SK-N-SH (cell line): ENCODE measurements around the gene COL25A1. TPM values are rescaled to one million over a fixed set of nuclear protein-coding genes. Genes with fewer than 3 reads are reported as not detected.

Experiments
- CTCF ChIA-PET: fragments of 300-600, 350-600 bp; formaldehyde crosslinking; extraction: SDS; loops from one replicate; lab custom pipeline; 2021; lab: Yijun Ruan, JAX
- POLR2A ChIA-PET: fragments of 350-600 bp; sonication (Branson Sonifier 250); formaldehyde crosslinking; extraction: SDS; loops from one replicate; lab custom pipeline; 2020; ENCODE audit warnings: antibody characterized with exemption, inconsistent platforms; lab: Yijun Ruan, JAX
- DNase-seq: peaks from one replicate; pipeline ENCODE4 v3.0.0; 2012
- H2AFZ ChIP-seq: fragments of 200-600 bp; sonication (generic); 2 replicates; pipeline ENCODE4 v1.8.1; 2016; ENCODE audit warnings: antibody characterized with exemption, mild to moderate bottlenecking, low read depth
- H3F3A ChIP-seq: fragments of 200-600 bp; sonication (generic); replicated peaks from 2 replicates; pipeline ENCODE3; 2016; ENCODE audit warnings: antibody characterized with exemption, mild to moderate bottlenecking; ENCODE audit not compliant: insufficient read depth
- H3K27ac ChIP-seq, 2 experiments: fragments of 200-500 bp in 1 of 2; fragments of 200-600 bp in 1 of 2; sonication (Bioruptor generic) in 1 of 2; sonication (generic), shearing (Covaris generic) in 1 of 2; 2 replicates each; pipeline versions ENCODE4 v1.5.1 to v1.6.1; 2014 to 2016; ENCODE audit warnings: low read depth in 2 of 2, inconsistent platforms in 1 of 2, low read length in 1 of 2, mild to moderate bottlenecking in 1 of 2, mixed read lengths in 1 of 2
- H3K27me3 ChIP-seq: fragments of 200-600 bp; sonication (generic), shearing (Covaris generic); 2 replicates; pipeline ENCODE4 v1.6.1; 2016; ENCODE audit warnings: mixed run types; ENCODE audit not compliant: insufficient read depth
- H3K36me3 ChIP-seq, 2 experiments: fragments of 200-500 bp in 1 of 2; fragments of 200-600 bp in 1 of 2; sonication (Bioruptor generic) in 1 of 2; sonication (generic) in 1 of 2; replicated peaks in 1 of 2; 2 replicates each; pipeline versions ENCODE3 to v1.5.1; 2014 to 2016; ENCODE audit warnings: low read length in 1 of 2, mild to moderate bottlenecking in 1 of 2; ENCODE audit not compliant: insufficient read depth in 2 of 2, control insufficient read depth in 1 of 2
- H3K4me1 ChIP-seq, 2 experiments: fragments of 200-500 bp in 1 of 2; fragments of 200-600 bp in 1 of 2; sonication (Bioruptor generic) in 1 of 2; sonication (generic), shearing (Covaris generic) in 1 of 2; 2 replicates each; pipeline versions ENCODE4 v1.5.1 to v1.6.1; 2014 to 2016; ENCODE audit warnings: low read depth in 1 of 2, low read length in 1 of 2, mixed run types in 1 of 2; ENCODE audit not compliant: insufficient read depth in 2 of 2, control insufficient read depth in 1 of 2
- H3K4me2 ChIP-seq: fragments of 200-600 bp; sonication (generic), shearing (Covaris generic); 2 replicates; pipeline ENCODE4 v1.6.1; 2017; ENCODE audit warnings: mixed run types
- H3K4me3 ChIP-seq, 2 experiments: fragments of 200-500 bp in 1 of 2; fragments of 200-600 bp in 1 of 2; sonication (Bioruptor generic) in 1 of 2; sonication (generic), shearing (Covaris generic) in 1 of 2; 2 replicates each; pipeline versions ENCODE4 v1.5.1 to v1.8.1; 2014 to 2016; ENCODE audit warnings: low read depth in 2 of 2, inconsistent platforms in 1 of 2, low read length in 1 of 2, mild to moderate bottlenecking in 1 of 2, mixed read lengths in 1 of 2, moderate library complexity in 1 of 2
- H3K79me2 ChIP-seq: fragments of 200-600 bp; sonication (generic); 2 replicates; pipeline ENCODE4 v1.8.1; 2017; ENCODE audit warnings: mild to moderate bottlenecking; ENCODE audit not compliant: insufficient read depth
- H3K9ac ChIP-seq: fragments of 200-600 bp; sonication (generic); 2 replicates; pipeline ENCODE4 v1.6.1; 2017; ENCODE audit warnings: mixed run types
- H3K9me2 ChIP-seq: fragments of 200-600 bp; sonication (generic); 2 replicates; pipeline ENCODE4 v1.6.1; 2017; ENCODE audit warnings: mixed run types
- H3K9me3 ChIP-seq: fragments of 200-600 bp; sonication (generic); 2 replicates; pipeline ENCODE4 v1.6.1; 2017; ENCODE audit warnings: mixed run types, mild to moderate bottlenecking, moderate library complexity
- H4K20me1 ChIP-seq: fragments of 200-600 bp; sonication (generic); 2 replicates; pipeline ENCODE4 v1.6.1; 2017; ENCODE audit warnings: mild to moderate bottlenecking, mixed run types; ENCODE audit not compliant: insufficient read depth
- CHD2 ChIP-seq: fragments of 150-350 bp; IDR thresholded peaks from 2 replicates; pipeline ENCODE4 v1.6.1; 2018; ENCODE audit warnings: low read length; ENCODE audit not compliant: partially characterized antibody
- EP300 ChIP-seq, 2 experiments: IDR thresholded peaks; 2 replicates each; pipeline versions ENCODE4 v1.4.0 to v1.6.1; 2012; ENCODE audit warnings: borderline replicate concordance in 1 of 2, low read depth in 1 of 2, low read length in 1 of 2
- GATA2 ChIP-seq: sonication (generic); formaldehyde crosslinking; IDR thresholded peaks from 2 replicates; pipeline ENCODE4 v1.5.0; 2020; ENCODE audit warnings: mild to moderate bottlenecking, missing genetic modification reagents
- MAX ChIP-seq: IDR thresholded peaks from 2 replicates; pipeline ENCODE4 v1.4.0; 2012; ENCODE audit warnings: low read depth
- POLR2AphosphoS5 ChIP-seq: IDR thresholded peaks from 2 replicates; pipeline ENCODE4 v1.6.1; 2012; ENCODE audit warnings: low read depth, low read length
- RCOR1 ChIP-seq: fragments of 150-350 bp; IDR thresholded peaks from 2 replicates; pipeline ENCODE4 v1.6.1; 2017; ENCODE audit warnings: antibody characterized with exemption, low read length
- REST ChIP-seq: IDR thresholded peaks from 2 replicates; pipeline ENCODE4 v1.6.1; 2012; ENCODE audit warnings: mild to moderate bottlenecking, low read depth, low read length, moderate library complexity
- RFX5 ChIP-seq: IDR thresholded peaks from 2 replicates; pipeline ENCODE4 v1.6.1; 2012; ENCODE audit warnings: mild to moderate bottlenecking, improper control_type of control experiment, low read length
- SMC3 ChIP-seq: IDR thresholded peaks from 2 replicates; pipeline ENCODE4 v1.6.1; 2012; ENCODE audit warnings: low read depth, low read length, improper control_type of control experiment
- TCF12 ChIP-seq: IDR thresholded peaks from 2 replicates; pipeline ENCODE4 v1.4.0; 2012
- WGBS: methylation state at CpG from one replicate; pipeline ENCODE4 v1.1.6; 2017; ENCODE audit warnings: low lambda C conversion rate; 5-methylcytosine and 5-hydroxymethylcytosine counted together
- polyA plus RNA-seq, 3 experiments: library from polyadenylated mRNA; depleted of rRNA; stranded (reverse); fragments of >200 nt; gene quantifications; 2 replicates each; pipeline ENCODE4 v1.2.3, GENCODE V29; 2012

The COL25A1 gene
- polyA plus RNA-seq, 1 of the 3 experiments (the other 2 are of a cell fraction) = not detected

GRCh38 chr4:108965472-108966076, 336.9 kb downstream of the COL25A1 start (continued):
- TF ChIP-seq POLR2AphosphoS5 (no peak), EP300 (IDR thresholded peaks at IDR 0.05; ENCODE audit: borderline replicate concordance in 1 of 2, low read depth in 1 of 2, low read length in 1 of 2) (no peak), MAX (no peak), RFX5 (no peak), REST (no peak), RCOR1 (no peak), SMC3 (no peak), GATA2 (no peak)

GRCh38 chr4:108965016-108965415, 337.4 kb downstream of the COL25A1 start:
- no peak for DNase-seq
- no peaks in the 10 kb centered on the region for H3K36me3 ChIP-seq
- POLR2A ChIA-PET = no interaction called here
- H3K27ac ChIP-seq = no peak overlapping the region
- no peak overlapping the region for H3K9ac ChIP-seq
- H3K9me3 ChIP-seq = no peaks in the 10 kb centered on the region
- no peak overlapping the region for H2AFZ ChIP-seq
- H4K20me1 ChIP-seq = no peaks in the 10 kb centered on the region
- H3K79me2 ChIP-seq = no peaks in the 10 kb centered on the region
- H3K4me1 ChIP-seq = no peaks in the 10 kb centered on the region; a peak in 1 of 4 replicates
- H3K9me2 ChIP-seq = no peaks in the 10 kb centered on the region
- H3K27me3 ChIP-seq = 0 out of 2 replicates have a peak, but pooled peaks cover 3% of the 10 kb centered on the region
- TF ChIP-seq CHD2 = no peak
- no peak overlapping the region for H3K4me3 ChIP-seq
- CTCF ChIA-PET = no interaction called here
- 2% methylated on average over 2 of the region's 2 CpGs for WGBS
- H3F3A ChIP-seq = no peaks in the 10 kb centered on the region
- no peak overlapping the region for H3K4me2 ChIP-seq

- Histone ChIP-seq H3K9me2 (no peaks in the 10 kb centered on the region), H3K36me3 (no peaks in the 10 kb centered on the region), H3K27me3 (0 out of 2 replicates have a peak, but pooled peaks cover 3% of the 10 kb centered on the region), H3K4me3 (no peak overlapping the region), H3K9me3 (no peaks in the 10 kb centered on the region), H2AFZ (no peak overlapping the region), H4K20me1 (no peaks in the 10 kb centered on the region), H3K4me2 (no peak overlapping the region), H3K4me1 (no peaks in the 10 kb centered on the region; a peak in 1 of 4 replicates), H3K27ac (no peak overlapping the region), H3F3A (no peaks in the 10 kb centered on the region), H3K9ac (no peak overlapping the region), H3K79me2 (no peaks in the 10 kb centered on the region)
- ChIA-PET CTCF (no interaction called here), POLR2A (no interaction called here)
- TF ChIP-seq EP300 (IDR thresholded peaks at IDR 0.05; ENCODE audit: borderline replicate concordance in 1 of 2, low read depth in 1 of 2, low read length in 1 of 2) = no peak
- no peak for TF ChIP-seq TCF12
- no peak for TF ChIP-seq CHD2
- WGBS = 4% methylated on average over 1 of the region's 1 CpG
- DNase-seq = no peak
Observed at GRCh38 chr4:108963910-108964309, 338.5 kb downstream of the COL25A1 start.
